ENCODE data around the gene EFCAB8.

Gene EFCAB8

GRCh38 chr20:32872266-32872665 lies 13.5 kb downstream of the EFCAB8 start:
- H3K4me3 ChIP-seq (ENCODE audit: low read depth, low read length) = no peak overlapping the region
- TF ChIP-seq CTCF (IDR thresholded peaks at IDR 0.05; ENCODE audit: borderline replicate concordance, insufficient read depth, low read depth, low read length) = no peak

GRCh38 chr20:32875673-32876072 lies 16.9 kb downstream of the EFCAB8 start:
- H3K4me3 ChIP-seq (ENCODE audit: low read depth, low read length) = no peak overlapping the region
- no peak for TF ChIP-seq CTCF (IDR thresholded peaks at IDR 0.05; ENCODE audit: borderline replicate concordance, insufficient read depth, low read depth, low read length)

GRCh38 chr20:32877507-32877906 lies 18.8 kb downstream of the EFCAB8 start:
- H3K4me3 ChIP-seq (ENCODE audit: low read depth, low read length) = no peak overlapping the region
- TF ChIP-seq CTCF (IDR thresholded peaks at IDR 0.05; ENCODE audit: borderline replicate concordance, insufficient read depth, low read depth, low read length) = no peak

GRCh38 chr20:32878820-32879219 lies 20.1 kb downstream of the EFCAB8 start:
- H3K4me3 ChIP-seq (ENCODE audit: low read depth, low read length) = no peak overlapping the region
- no peak for TF ChIP-seq CTCF (IDR thresholded peaks at IDR 0.05; ENCODE audit: borderline replicate concordance, insufficient read depth, low read depth, low read length)

GRCh38 chr20:32879538-32879937 lies 20.8 kb downstream of the EFCAB8 start:
- H3K4me3 ChIP-seq (ENCODE audit: low read depth, low read length) = no peak overlapping the region
- no peak for TF ChIP-seq CTCF (IDR thresholded peaks at IDR 0.05; ENCODE audit: borderline replicate concordance, insufficient read depth, low read depth, low read length)

GRCh38 chr20:32880635-32881034 lies 21.9 kb downstream of the EFCAB8 start:
- TF ChIP-seq CTCF (IDR thresholded peaks at IDR 0.05; ENCODE audit: borderline replicate concordance, insufficient read depth, low read depth, low read length) = no peak
- no peak overlapping the region for H3K4me3 ChIP-seq (ENCODE audit: low read depth, low read length)

GRCh38 chr20:32883081-32883480 lies 24.4 kb downstream of the EFCAB8 start:
- TF ChIP-seq CTCF (IDR thresholded peaks at IDR 0.05; ENCODE audit: borderline replicate concordance, insufficient read depth, low read depth, low read length) = no peak

More at GRCh38 chr20:32883081-32883480, 24.4 kb downstream of the EFCAB8 start:
- H3K4me3 ChIP-seq (ENCODE audit: low read depth, low read length) = no peak overlapping the region
